ENCODE results near the gene SIGLEC14. TPM values are rescaled to one million over a fixed set of nuclear protein-coding genes. Genes with fewer than 3 reads are reported as not detected.
"Not testable (repeated sequence)": the region's sequence is repeated elsewhere in the genome, so short reads cannot be mapped to it uniquely, and the experiment has no call there.

The SIGLEC14 gene
- total and polyA plus RNA-seq, 2 experiments from 2014 or later: not detected

DNA sequence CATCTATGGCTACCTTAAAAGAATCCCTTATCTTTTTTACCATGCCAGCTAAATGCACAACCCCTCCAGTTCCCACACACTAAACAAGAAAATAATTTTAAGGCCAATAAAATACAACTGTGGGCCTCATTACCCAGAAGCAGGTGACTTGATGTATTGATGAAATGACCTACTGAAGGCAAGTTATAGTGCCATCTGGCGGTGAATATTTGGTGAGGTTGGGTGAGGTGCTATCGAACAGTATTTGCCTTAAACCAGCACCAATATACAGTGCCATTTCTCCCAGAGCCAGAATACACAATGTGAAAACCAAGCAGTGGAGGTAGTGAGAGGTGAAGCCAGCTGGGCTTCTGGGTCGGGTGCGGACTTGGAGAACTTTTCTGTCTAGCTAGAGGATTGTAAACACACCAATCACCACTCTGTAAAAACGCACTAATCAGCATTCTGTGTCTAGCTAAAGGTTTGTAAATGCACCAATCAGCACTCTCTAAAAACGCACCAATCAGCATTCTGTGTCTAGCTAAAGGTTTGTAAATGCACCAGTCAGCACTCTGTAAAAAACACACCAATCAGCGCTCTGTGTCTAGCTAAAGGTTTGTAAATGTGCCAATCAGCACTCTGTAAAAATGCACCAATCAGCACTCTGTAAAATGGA is 29.4 kb upstream of the SIGLEC14 start:
- TF ChIP-seq, protein P1, sequence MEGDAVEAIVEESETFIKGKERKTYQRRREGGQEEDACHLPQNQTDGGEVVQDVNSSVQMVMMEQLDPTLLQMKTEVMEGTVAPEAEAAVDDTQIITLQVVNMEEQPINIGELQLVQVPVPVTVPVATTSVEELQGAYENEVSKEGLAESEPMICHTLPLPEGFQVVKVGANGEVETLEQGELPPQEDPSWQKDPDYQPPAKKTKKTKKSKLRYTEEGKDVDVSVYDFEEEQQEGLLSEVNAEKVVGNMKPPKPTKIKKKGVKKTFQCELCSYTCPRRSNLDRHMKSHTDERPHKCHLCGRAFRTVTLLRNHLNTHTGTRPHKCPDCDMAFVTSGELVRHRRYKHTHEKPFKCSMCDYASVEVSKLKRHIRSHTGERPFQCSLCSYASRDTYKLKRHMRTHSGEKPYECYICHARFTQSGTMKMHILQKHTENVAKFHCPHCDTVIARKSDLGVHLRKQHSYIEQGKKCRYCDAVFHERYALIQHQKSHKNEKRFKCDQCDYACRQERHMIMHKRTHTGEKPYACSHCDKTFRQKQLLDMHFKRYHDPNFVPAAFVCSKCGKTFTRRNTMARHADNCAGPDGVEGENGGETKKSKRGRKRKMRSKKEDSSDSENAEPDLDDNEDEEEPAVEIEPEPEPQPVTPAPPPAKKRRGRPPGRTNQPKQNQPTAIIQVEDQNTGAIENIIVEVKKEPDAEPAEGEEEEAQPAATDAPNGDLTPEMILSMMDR (conservative IDR thresholded peaks at IDR 0.05; ENCODE audit: low read depth in 2 of 2): peak; percentile 74 to 76
- H3K36me3 ChIP-seq (ENCODE audit: insufficient read depth); H3K27ac Mint-ChIP-seq; H3K9me2 ChIP-seq (ENCODE audit: insufficient read depth); H2AFZ ChIP-seq; H3K79me2 ChIP-seq (replicated peaks; ENCODE audit: insufficient read depth); H3K27me3 Mint-ChIP-seq (ENCODE audit: insufficient read depth, low read depth, poor library complexity); H3K4me1 ChIP-seq (ENCODE audit: insufficient read depth); H3K4me3 Mint-ChIP-seq; H3F3A ChIP-seq (replicated peaks; ENCODE audit: low read depth); H3K4me2 ChIP-seq; H3K4me1 Mint-ChIP-seq; H3K27ac ChIP-seq (ENCODE audit: low read depth); H4K20me1 ChIP-seq (replicated peaks; ENCODE audit: insufficient read depth); H3K27me3 ChIP-seq (ENCODE audit: insufficient read depth); H3K36me3 Mint-ChIP-seq (ENCODE audit: low read depth); H3K4me3 ChIP-seq: not testable (repeated sequence)
- DNase-seq (ENCODE audit: low spot score): peak; percentile 78
- peak; percentile 59 for ATAC-seq
- H3K9me3 Mint-ChIP-seq: peaks cover 13% of the 10 kb centered on the region

DNA sequence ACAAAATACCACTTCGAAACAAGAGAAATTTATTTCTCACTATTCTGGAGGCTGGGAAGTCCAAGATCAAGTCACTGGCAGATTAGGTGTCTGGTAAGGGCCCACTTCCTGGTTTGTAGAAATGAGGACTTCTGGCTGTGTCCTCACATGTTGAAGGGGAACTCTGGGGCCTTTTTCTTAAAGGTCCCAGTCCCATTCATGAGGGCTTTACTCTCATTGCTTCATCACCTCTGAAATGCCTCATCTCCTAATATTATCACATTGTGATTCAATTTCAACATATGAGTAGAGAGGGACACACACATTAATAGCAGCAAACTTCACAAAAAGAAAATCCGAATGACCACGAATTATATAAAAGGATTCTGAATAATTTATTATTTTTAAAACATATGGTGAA is 21.6 kb upstream of the SIGLEC14 start:
- Mint-ChIP-seq H3K36me3 (ENCODE audit: low read depth) (no peaks in the 10 kb centered on the region), H3K9me3 (peaks cover 33% of the 10 kb centered on the region), H3K4me3 (no peak overlapping the region), H3K27me3 (ENCODE audit: insufficient read depth, low read depth, poor library complexity) (peaks cover 5% of the 10 kb centered on the region), H3K4me1 (no peaks in the 10 kb centered on the region), H3K27ac (no peak overlapping the region)
- Histone ChIP-seq H3K9me2 (ENCODE audit: insufficient read depth) (no peaks in the 10 kb centered on the region), H3K36me3 (ENCODE audit: insufficient read depth) (no peaks in the 10 kb centered on the region), H3K4me3 (no peak overlapping the region), H3K4me1 (ENCODE audit: insufficient read depth) (no peaks in the 10 kb centered on the region), H3K27ac (ENCODE audit: low read depth) (no peak overlapping the region), H3K27me3 (ENCODE audit: insufficient read depth) (no peaks in the 10 kb centered on the region), H4K20me1 (replicated peaks; ENCODE audit: insufficient read depth) (no peaks in the 10 kb centered on the region), H3K4me2 (no peak overlapping the region), H2AFZ (no peak overlapping the region), H3F3A (replicated peaks; ENCODE audit: low read depth) (no peaks in the 10 kb centered on the region), H3K79me2 (replicated peaks; ENCODE audit: insufficient read depth) (no peaks in the 10 kb centered on the region)
- ATAC-seq (no peak), DNase-seq (ENCODE audit: low spot score) (no peak)
- no peak for TF ChIP-seq ZNF114 (CRISPR knock-in tag; IDR thresholded peaks at IDR 0.05)
- TF ChIP-seq EZH2 (IDR thresholded peaks at IDR 0.05; ENCODE audit: low read depth, unreplicated experiment): no peak
- TF ChIP-seq, protein P2, sequence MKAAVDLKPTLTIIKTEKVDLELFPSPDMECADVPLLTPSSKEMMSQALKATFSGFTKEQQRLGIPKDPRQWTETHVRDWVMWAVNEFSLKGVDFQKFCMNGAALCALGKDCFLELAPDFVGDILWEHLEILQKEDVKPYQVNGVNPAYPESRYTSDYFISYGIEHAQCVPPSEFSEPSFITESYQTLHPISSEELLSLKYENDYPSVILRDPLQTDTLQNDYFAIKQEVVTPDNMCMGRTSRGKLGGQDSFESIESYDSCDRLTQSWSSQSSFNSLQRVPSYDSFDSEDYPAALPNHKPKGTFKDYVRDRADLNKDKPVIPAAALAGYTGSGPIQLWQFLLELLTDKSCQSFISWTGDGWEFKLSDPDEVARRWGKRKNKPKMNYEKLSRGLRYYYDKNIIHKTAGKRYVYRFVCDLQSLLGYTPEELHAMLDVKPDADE (IDR thresholded peaks at IDR 0.05): no peak
- no peak for TF ChIP-seq POLR2AphosphoS5 (IDR thresholded peaks at IDR 0.05; ENCODE audit: low read depth)
- TF ChIP-seq, protein P3, sequence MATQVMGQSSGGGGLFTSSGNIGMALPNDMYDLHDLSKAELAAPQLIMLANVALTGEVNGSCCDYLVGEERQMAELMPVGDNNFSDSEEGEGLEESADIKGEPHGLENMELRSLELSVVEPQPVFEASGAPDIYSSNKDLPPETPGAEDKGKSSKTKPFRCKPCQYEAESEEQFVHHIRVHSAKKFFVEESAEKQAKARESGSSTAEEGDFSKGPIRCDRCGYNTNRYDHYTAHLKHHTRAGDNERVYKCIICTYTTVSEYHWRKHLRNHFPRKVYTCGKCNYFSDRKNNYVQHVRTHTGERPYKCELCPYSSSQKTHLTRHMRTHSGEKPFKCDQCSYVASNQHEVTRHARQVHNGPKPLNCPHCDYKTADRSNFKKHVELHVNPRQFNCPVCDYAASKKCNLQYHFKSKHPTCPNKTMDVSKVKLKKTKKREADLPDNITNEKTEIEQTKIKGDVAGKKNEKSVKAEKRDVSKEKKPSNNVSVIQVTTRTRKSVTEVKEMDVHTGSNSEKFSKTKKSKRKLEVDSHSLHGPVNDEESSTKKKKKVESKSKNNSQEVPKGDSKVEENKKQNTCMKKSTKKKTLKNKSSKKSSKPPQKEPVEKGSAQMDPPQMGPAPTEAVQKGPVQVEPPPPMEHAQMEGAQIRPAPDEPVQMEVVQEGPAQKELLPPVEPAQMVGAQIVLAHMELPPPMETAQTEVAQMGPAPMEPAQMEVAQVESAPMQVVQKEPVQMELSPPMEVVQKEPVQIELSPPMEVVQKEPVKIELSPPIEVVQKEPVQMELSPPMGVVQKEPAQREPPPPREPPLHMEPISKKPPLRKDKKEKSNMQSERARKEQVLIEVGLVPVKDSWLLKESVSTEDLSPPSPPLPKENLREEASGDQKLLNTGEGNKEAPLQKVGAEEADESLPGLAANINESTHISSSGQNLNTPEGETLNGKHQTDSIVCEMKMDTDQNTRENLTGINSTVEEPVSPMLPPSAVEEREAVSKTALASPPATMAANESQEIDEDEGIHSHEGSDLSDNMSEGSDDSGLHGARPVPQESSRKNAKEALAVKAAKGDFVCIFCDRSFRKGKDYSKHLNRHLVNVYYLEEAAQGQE (IDR thresholded peaks at IDR 0.05; ENCODE audit: unreplicated experiment): no peak
- TF ChIP-seq, protein P4, sequence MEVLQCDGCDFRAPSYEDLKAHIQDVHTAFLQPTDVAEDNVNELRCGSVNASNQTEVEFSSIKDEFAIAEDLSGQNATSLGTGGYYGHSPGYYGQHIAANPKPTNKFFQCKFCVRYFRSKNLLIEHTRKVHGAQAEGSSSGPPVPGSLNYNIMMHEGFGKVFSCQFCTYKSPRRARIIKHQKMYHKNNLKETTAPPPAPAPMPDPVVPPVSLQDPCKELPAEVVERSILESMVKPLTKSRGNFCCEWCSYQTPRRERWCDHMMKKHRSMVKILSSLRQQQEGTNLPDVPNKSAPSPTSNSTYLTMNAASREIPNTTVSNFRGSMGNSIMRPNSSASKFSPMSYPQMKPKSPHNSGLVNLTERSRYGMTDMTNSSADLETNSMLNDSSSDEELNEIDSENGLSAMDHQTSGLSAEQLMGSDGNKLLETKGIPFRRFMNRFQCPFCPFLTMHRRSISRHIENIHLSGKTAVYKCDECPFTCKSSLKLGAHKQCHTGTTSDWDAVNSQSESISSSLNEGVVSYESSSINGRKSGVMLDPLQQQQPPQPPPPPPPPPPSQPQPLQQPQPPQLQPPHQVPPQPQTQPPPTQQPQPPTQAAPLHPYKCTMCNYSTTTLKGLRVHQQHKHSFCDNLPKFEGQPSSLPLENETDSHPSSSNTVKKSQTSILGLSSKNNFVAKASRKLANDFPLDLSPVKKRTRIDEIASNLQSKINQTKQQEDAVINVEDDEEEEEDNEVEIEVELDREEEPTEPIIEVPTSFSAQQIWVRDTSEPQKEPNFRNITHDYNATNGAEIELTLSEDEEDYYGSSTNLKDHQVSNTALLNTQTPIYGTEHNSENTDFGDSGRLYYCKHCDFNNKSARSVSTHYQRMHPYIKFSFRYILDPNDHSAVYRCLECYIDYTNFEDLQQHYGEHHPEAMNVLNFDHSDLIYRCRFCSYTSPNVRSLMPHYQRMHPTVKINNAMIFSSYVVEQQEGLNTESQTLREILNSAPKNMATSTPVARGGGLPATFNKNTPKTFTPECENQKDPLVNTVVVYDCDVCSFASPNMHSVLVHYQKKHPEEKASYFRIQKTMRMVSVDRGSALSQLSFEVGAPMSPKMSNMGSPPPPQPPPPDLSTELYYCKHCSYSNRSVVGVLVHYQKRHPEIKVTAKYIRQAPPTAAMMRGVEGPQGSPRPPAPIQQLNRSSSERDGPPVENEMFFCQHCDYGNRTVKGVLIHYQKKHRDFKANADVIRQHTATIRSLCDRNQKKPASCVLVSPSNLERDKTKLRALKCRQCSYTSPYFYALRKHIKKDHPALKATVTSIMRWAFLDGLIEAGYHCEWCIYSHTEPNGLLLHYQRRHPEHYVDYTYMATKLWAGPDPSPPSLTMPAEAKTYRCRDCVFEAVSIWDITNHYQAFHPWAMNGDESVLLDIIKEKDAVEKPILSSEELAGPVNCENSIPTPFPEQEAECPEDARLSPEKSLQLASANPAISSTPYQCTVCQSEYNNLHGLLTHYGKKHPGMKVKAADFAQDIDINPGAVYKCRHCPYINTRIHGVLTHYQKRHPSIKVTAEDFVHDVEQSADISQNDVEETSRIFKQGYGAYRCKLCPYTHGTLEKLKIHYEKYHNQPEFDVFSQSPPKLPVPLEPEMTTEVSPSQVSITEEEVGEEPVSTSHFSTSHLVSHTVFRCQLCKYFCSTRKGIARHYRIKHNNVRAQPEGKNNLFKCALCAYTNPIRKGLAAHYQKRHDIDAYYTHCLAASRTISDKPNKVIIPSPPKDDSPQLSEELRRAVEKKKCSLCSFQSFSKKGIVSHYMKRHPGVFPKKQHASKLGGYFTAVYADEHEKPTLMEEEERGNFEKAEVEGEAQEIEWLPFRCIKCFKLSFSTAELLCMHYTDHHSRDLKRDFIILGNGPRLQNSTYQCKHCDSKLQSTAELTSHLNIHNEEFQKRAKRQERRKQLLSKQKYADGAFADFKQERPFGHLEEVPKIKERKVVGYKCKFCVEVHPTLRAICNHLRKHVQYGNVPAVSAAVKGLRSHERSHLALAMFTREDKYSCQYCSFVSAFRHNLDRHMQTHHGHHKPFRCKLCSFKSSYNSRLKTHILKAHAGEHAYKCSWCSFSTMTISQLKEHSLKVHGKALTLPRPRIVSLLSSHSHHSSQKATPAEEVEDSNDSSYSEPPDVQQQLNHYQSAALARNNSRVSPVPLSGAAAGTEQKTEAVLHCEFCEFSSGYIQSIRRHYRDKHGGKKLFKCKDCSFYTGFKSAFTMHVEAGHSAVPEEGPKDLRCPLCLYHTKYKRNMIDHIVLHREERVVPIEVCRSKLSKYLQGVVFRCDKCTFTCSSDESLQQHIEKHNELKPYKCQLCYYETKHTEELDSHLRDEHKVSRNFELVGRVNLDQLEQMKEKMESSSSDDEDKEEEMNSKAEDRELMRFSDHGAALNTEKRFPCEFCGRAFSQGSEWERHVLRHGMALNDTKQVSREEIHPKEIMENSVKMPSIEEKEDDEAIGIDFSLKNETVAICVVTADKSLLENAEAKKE (CRISPR knock-in tag; IDR thresholded peaks at IDR 0.05): no peak
- TF ChIP-seq CREB1 (CRISPR knock-in tag; IDR thresholded peaks at IDR 0.05; ENCODE audit: low read depth): no peak
- no peak for TF ChIP-seq NANOG (IDR thresholded peaks at IDR 0.05; ENCODE audit: borderline replicate concordance)

Measured in GM23338 (cell line).